Kidney (tissue), 14 donors: ENCODE results near the gene LRRN2. TPM values are rescaled to one million over a fixed set of nuclear protein-coding genes. Genes with fewer than 3 reads are reported as not detected.

Experiments used
- DNase-seq, 5 donors: peaks; one replicate each; pipeline ENCODE4 v3.0.0-alpha.2; 2013 to 2020
- FAIRE-seq: peaks from 2 replicates; lab custom pipeline; 2012; peaks lifted over from hg19 to GRCh38; lab: Jason Lieb, UNC
- H3K27ac ChIP-seq, 2 donors: one replicate each; pipeline ENCODE4 v1.7.0; 2013; ENCODE audit warnings: low read depth in 2 of 2, low read length in 2 of 2, inconsistent platforms in 1 of 2
- H3K27me3 ChIP-seq: one replicate; pipeline ENCODE4 v1.7.1; 2013; ENCODE audit warnings: low read length, inconsistent platforms; ENCODE audit not compliant: control insufficient read depth, insufficient read depth
- H3K36me3 ChIP-seq, 3 donors: one replicate each; pipeline versions ENCODE4 v1.7.0 to v1.7.1; 2013; ENCODE audit warnings: low read length in 3 of 3, control low read depth in 1 of 3, inconsistent platforms in 1 of 3; ENCODE audit not compliant: insufficient read depth in 3 of 3, control insufficient read depth in 2 of 3
- H3K4me1 ChIP-seq, 3 donors: one replicate each; pipeline versions ENCODE4 v1.7.0 to v1.7.1; 2013; ENCODE audit warnings: low read length in 3 of 3, inconsistent platforms in 1 of 3, low read depth in 1 of 3; ENCODE audit not compliant: control insufficient read depth in 2 of 3, insufficient read depth in 2 of 3
- H3K4me3 ChIP-seq, 3 donors: one replicate each; pipeline versions ENCODE4 v1.7.0 to v1.8.1; 2013; ENCODE audit warnings: low read length in 3 of 3, control low read depth in 1 of 3, inconsistent platforms in 1 of 3
- H3K9ac ChIP-seq, 3 donors: one replicate each; pipeline versions ENCODE4 v1.7.0 to v1.7.1; 2013; ENCODE audit warnings: low read length in 3 of 3, control low read depth in 1 of 3, inconsistent platforms in 1 of 3
- H3K9me3 ChIP-seq, 3 donors: one replicate each; pipeline versions ENCODE4 v1.7.0 to v1.7.1; 2013; ENCODE audit warnings: low read length in 3 of 3, control low read depth in 1 of 3, inconsistent platforms in 1 of 3; ENCODE audit not compliant: control insufficient read depth in 2 of 3, insufficient read depth in 1 of 3
- CTCF ChIP-seq: IDR thresholded peaks from 3 replicates; pipeline ENCODE4 v1.5.1; 2012; ENCODE audit warnings: mild to moderate bottlenecking, moderate library complexity, borderline replicate concordance; ENCODE audit not compliant: insufficient read depth; ENCODE audit errors: extremely low read depth
- intact Hi-C: fragments of 100-400 bp; cut with DNase I; formaldehyde crosslinking; loops from one replicate; pipeline ENCODE4 v1.11.1; 2022
- polyA plus RNA-seq: library from polyadenylated mRNA; stranded (reverse); fragments of 350-450 nt; fragmentation: Illumina TruSeq; extraction: RNeasy Lipid Tissue Mini Kit (QIAGEN cat#74804); gene quantifications from one replicate; pipeline ENCODE4 v1.2.3, GENCODE V29; 2014; ENCODE audit warnings: low read depth, low replicate concordance; ENCODE audit not compliant: insufficient read depth
- total RNA-seq: library from RNA; stranded (reverse); fragmentation: NEBNext Ultra II Directional; extraction: Animal tissue kit (Norgen Biotek cat#: 25700); gene quantifications from one replicate; pipeline ENCODE4 v1.2.1, GENCODE V29; 2021
- donor health status: control.
- donor health status: control.
- donor health status: control.
- donor health status: control.
- donor health status: control.
- donor health status: DM: yes; HTN: yes; CAD: no.
- donor health status: Normal renal cell carcinoma (clear cell type).

Gene LRRN2
- total and polyA plus RNA-seq, 2 donors from 2014 or later = 14.4 to 16.0 TPM

DNA sequence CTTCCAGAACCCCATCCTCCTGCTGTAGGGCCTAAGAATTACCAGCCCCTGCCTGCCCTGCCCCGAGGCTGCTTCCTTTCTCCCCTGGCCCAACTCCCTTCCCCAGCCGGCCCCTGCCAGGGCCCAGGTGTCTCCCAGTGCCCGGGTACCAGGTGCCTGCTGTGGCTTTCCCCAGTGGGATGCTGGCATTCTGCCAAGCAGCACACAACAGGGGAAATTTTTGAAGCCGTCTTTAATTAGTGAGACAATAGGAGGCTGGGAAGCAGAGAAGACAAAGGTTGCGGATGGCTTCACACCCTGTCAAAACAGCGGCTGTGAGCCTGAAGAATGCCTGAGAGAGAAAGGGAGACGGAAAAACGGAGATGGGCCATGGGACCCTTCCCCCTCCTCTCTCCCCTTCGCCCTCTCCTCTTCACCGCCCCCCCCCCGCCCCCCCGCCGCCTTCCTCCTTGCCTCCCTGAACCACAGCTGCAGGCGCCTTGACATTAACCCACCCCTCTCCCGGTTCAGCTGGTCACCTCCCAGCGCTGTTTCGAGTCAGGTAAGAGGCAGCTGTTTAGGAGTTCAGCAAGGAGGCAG lies 33.6 kb downstream of the LRRN2 start:
- Histone ChIP-seq H3K9me3 (no peaks in the 10 kb centered on the region), H3K4me3 (no peak overlapping the region), H3K36me3 (no peaks in the 10 kb centered on the region), H3K27ac (no peak overlapping the region), H3K4me1 (peaks cover 4 to 8% (median 6%) of the 10 kb centered on the region in 3 donors), H3K27me3 (peaks cover 2% of the 10 kb centered on the region), H3K9ac (no peak overlapping the region)
- TF ChIP-seq CTCF = no peak
- FAIRE-seq = no peak
- intact Hi-C loops = no loop called here
- peak in 4 of 5 donors; percentile 65 to 70 (median 68) for DNase-seq

DNA sequence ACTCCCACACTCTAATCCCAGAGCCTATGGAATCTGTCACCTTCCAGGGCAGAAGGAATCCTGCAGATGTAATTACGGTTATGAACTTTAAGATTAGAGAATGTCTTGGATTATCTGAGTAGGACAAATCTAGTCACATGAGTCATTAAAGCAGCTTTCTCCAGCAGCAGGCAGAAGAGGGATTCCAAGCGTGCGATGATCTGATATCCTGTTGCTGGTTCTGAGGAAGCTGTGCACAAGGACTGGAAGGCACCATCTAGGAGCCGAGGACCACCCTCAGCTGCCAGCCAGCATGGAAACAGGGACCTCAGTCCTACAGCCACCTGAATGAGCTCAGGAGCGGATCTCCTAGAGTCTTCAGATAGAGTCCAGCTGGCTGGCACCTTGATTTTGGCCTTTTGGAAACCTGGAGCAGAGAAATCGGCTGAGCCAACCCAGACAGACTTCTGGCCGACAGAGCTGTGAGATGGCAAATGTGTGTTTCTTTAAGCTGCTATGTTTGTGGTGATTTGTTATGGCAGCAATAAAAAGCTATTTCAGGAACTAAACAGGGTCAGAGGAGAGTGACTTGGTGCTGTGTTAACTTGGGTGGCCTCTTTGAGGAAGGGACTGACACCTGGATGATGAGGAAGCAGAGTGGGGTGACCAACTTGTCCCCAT lies 34.5 kb downstream of the LRRN2 start:
- Histone ChIP-seq H3K9me3 (no peaks in the 10 kb centered on the region), H3K36me3 (no peaks in the 10 kb centered on the region), H3K27ac (no peak overlapping the region), H3K4me3 (no peak overlapping the region), H3K9ac (no peak overlapping the region), H3K27me3 (peaks cover 2% of the 10 kb centered on the region), H3K4me1 (peaks cover 4 to 8% (median 6%) of the 10 kb centered on the region in 3 donors)
- intact Hi-C loops = no loop called here
- FAIRE-seq (no peak), DNase-seq (peak in 2 of 5 donors; percentile 28 to 29)
- TF ChIP-seq CTCF = no peak

DNA sequence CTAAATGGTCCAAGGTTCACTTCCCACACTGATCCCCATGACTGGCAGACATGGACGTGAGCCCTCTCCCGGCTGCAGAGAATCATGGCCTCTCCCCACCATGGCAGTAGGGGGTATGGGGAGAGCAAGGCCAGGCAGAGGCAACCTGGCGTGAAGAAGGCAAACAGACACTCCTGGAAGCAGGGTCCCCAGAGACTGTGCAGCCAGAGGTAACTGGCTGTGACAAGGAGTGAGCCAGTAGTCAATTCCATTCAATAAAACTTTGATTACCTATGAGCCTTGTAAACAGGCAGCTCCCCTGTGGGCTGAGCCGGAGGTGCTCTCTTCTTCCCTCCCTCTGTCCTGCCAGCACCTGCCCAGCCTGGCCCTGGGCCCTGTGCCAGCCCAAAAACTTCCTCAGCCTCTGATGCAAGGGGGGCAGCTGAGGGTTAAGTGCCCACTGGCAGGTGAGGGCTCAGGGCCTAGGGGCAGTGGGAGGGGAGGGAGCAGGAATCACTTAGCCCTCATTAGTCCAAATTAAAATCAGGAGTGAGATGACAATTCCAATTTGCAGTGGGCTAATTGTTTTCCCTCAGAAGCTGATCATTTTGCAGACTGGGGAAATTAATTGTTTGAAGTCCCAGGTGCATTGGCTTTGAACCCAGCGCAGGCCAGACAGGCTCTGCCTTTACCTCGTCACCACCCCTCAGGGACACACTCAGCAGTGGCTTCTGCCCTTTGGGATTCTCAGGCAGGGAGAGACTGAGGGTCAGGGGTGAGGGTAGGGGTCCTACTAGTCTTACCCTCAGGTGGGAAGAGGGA lies 35.6 kb downstream of the LRRN2 start:
- DNase-seq (peak in 4 of 5 donors; percentile 27 to 60 (median 46)), FAIRE-seq (no peak)
- intact Hi-C loops = no loop called here
- peaks cover 2% of the 10 kb centered on the region for H3K27me3 ChIP-seq
- no peaks in the 10 kb centered on the region for H3K36me3 ChIP-seq
- H3K4me3 ChIP-seq = no peak overlapping the region
- no peak overlapping the region for H3K27ac ChIP-seq
- H3K9me3 ChIP-seq = no peaks in the 10 kb centered on the region
- no peak for TF ChIP-seq CTCF
- peaks cover 4 to 8% (median 6%) of the 10 kb centered on the region in 3 donors for H3K4me1 ChIP-seq
- H3K9ac ChIP-seq = no peak overlapping the region
